Peyer's patch (tissue), 4 donors: ENCODE measurements around the gene LACC1. TPM values are rescaled to one million over a fixed set of nuclear protein-coding genes. Genes with fewer than 3 reads are reported as not detected.

ENCODE experiments used
- DNase-seq, 3 donors: peaks; one replicate each; pipeline ENCODE4 v3.0.0-alpha.2; 2017 to 2019
- H3K27ac ChIP-seq, 4 donors: fragments of 200-600 bp; sonication (generic); one replicate each; pipeline ENCODE4 v1.5.1; 2016 to 2019
- H3K27me3 ChIP-seq, 2 donors: fragments of 200-600 bp; sonication (generic); one replicate each; pipeline ENCODE4 v1.5.1; 2019
- H3K36me3 ChIP-seq, 3 donors: fragments of 200-600 bp; sonication (generic); one replicate each; pipeline ENCODE4 v1.5.1; 2016 to 2019
- H3K4me1 ChIP-seq, 4 donors: fragments of 200-600 bp; sonication (generic); one replicate each; pipeline ENCODE4 v1.5.1; 2016 to 2019
- H3K4me3 ChIP-seq, 4 donors: fragments of 200-600 bp; sonication (generic); 1 replicate in 3 of 4; 2 replicates in 1 of 4; pipeline ENCODE4 v1.5.1; 2016 to 2019; ENCODE audit warnings: mild to moderate bottlenecking in 1 of 4
- H3K9me3 ChIP-seq, 4 donors: fragments of 200-600 bp; sonication (generic); one replicate each; pipeline ENCODE4 v1.5.1; 2016 to 2019; ENCODE audit warnings: mild to moderate bottlenecking in 1 of 4
- POLR2A ChIP-seq, 2 donors: fragments of 450-650 bp; IDR thresholded peaks; one replicate each; pipeline ENCODE4 v1.5.1; 2017; ENCODE audit warnings: antibody characterized with exemption in 2 of 2, mild to moderate bottlenecking in 2 of 2, moderate library complexity in 2 of 2
- total RNA-seq, 4 donors: library from RNA; depleted of rRNA; stranded (reverse); fragments of >200 nt; gene quantifications; one replicate each; pipeline ENCODE4 v1.1.0, GENCODE V29; 2016
- TF ChIP-seq, protein P1 (sequence below), 6 experiments: fragments of 450-650 bp in 4 of 6; fragments of 200-600 bp in 2 of 6; sonication (generic) in 1 of 6; IDR thresholded peaks; one replicate each; pipeline ENCODE4 v1.5.1; 2017 to 2019; ENCODE audit warnings: antibody characterized with exemption in 6 of 6, mild to moderate bottlenecking in 3 of 6, moderate library complexity in 1 of 6

LACC1 gene
- total RNA-seq, 4 donors from 2014 or later, result 7.9 to 24.8 (median 17.4) TPM

DNA sequence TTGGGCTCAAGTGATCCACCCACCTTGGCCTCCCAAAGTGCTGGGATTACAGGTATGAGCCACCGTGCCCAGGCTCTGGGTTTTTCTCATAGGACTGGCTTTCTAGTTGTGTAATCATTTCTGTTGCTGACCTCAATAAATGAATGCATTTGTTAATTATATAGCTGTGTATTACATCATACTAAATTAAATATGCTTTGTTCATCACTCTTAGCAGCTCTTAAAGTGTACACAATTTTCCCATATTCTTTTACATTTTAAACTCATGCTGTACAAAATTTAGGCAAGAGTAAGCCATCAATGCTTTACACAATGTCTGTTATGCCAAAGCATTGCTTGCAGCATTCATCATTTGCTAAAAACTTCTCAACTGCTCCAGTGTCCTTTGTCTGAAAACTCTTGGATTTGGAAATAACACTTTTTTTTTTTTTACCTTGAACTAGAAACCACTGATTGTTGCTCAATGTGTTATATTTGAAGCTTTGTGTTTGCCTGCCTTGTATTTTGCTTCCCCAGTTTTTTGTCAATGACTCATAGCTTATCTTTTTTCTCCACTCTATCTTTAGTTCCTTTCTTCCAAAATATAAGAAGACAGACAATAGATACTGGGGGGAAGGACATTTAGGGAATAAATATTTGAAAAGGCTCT is 31.6 kb upstream of the LACC1 start:
- Histone ChIP-seq H3K4me3 (no peak overlapping the region), H3K4me1 (no peaks in the 10 kb centered on the region), H3K27ac (no peak overlapping the region), H3K36me3 (no peaks in the 10 kb centered on the region), H3K27me3 (no peaks in the 10 kb centered on the region), H3K9me3 (peaks cover 0 to 7% (median 3%) of the 10 kb centered on the region in 4 donors)
- TF ChIP-seq POLR2A (IDR thresholded peaks at IDR 0.05), result no peak
- TF ChIP-seq, protein P1, sequence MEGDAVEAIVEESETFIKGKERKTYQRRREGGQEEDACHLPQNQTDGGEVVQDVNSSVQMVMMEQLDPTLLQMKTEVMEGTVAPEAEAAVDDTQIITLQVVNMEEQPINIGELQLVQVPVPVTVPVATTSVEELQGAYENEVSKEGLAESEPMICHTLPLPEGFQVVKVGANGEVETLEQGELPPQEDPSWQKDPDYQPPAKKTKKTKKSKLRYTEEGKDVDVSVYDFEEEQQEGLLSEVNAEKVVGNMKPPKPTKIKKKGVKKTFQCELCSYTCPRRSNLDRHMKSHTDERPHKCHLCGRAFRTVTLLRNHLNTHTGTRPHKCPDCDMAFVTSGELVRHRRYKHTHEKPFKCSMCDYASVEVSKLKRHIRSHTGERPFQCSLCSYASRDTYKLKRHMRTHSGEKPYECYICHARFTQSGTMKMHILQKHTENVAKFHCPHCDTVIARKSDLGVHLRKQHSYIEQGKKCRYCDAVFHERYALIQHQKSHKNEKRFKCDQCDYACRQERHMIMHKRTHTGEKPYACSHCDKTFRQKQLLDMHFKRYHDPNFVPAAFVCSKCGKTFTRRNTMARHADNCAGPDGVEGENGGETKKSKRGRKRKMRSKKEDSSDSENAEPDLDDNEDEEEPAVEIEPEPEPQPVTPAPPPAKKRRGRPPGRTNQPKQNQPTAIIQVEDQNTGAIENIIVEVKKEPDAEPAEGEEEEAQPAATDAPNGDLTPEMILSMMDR (IDR thresholded peaks at IDR 0.05), result no peak
- DNase-seq, result no peak

DNA sequence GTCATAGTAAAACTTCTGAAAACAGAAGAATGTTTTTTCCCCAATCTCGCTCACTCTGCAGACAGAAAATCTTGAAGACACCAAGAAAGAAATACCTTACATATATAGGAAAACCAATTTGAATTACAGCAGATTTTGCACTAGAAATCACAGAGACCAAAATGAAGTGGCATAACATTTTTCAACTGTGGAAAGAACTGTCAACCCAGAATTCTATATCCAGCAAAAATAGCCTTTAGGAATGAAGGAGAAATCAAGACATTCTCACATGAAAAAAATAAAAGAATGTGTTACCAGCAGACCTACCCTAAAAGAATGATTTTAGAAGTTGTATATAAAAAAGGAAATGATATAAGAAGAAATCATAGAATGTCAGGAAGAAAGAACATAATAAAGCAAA is 28.8 kb upstream of the LACC1 start:
- H3K27ac ChIP-seq, result no peak overlapping the region
- H3K4me3 ChIP-seq, result no peak overlapping the region
- no peaks in the 10 kb centered on the region for H3K4me1 ChIP-seq
- TF ChIP-seq POLR2A (IDR thresholded peaks at IDR 0.05), result no peak
- TF ChIP-seq, protein P1 (IDR thresholded peaks at IDR 0.05), result no peak
- peaks cover 0 to 14% (median 3%) of the 10 kb centered on the region in 4 donors for H3K9me3 ChIP-seq
- H3K27me3 ChIP-seq, result no peaks in the 10 kb centered on the region
- no peak for DNase-seq
- H3K36me3 ChIP-seq, result no peaks in the 10 kb centered on the region

DNA sequence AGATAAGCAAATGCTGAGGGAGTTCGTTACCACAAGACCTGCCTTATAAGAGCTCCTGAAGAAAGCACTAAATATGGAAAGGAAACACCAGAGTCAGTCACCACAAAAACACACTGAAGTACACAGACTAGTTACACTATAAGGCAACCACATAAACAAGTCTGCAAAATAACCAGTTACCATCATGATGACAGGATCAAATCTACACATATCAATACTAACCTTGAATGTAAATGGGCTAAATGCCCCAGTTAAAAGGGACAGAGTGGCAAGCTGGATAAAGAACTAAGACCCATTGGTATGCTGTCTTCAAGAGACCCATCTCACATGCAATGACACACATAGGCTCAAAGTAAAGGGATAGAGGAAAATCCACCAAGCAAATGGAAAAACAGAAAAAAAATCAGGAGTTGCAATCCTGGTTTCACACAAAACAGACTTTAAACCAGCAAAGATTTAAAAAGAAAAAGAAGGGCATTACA is 26.7 kb upstream of the LACC1 start:
- H3K4me3 ChIP-seq, result no peak overlapping the region
- H3K27ac ChIP-seq, result no peak overlapping the region
- DNase-seq, result no peak
- no peak for TF ChIP-seq POLR2A (IDR thresholded peaks at IDR 0.05)
- TF ChIP-seq, protein P1 (IDR thresholded peaks at IDR 0.05), result no peak
- peaks cover 0 to 14% (median 3%) of the 10 kb centered on the region in 4 donors for H3K9me3 ChIP-seq
- H3K36me3 ChIP-seq, result no peaks in the 10 kb centered on the region
- no peaks in the 10 kb centered on the region for H3K4me1 ChIP-seq
- no peaks in the 10 kb centered on the region for H3K27me3 ChIP-seq

DNA sequence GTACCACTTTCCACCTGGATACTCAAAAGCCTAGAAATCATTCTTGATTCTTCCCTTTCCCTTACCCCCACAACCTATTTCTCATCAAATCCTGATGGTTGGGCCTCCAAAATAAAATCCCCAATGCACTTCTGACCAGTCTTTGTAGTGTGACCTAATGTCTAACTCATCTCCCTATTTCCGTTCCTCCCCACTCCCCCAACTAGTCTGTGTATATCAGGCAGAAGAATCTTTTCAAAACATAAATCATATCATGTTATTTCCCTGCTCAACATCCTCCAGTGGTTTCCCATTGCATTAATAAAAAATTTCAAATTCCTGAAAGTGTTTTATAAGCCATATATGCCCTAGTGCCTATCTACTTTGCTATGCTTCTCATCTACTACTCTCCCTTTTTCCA is 17.8 kb upstream of the LACC1 start:
- Histone ChIP-seq H3K4me1 (no peaks in the 10 kb centered on the region), H3K9me3 (no peaks in the 10 kb centered on the region), H3K36me3 (peaks cover 0 to 9% (median 0%) of the 10 kb centered on the region in 3 donors), H3K4me3 (no peak overlapping the region), H3K27ac (no peak overlapping the region), H3K27me3 (no peaks in the 10 kb centered on the region)
- TF ChIP-seq, protein P1 (IDR thresholded peaks at IDR 0.05), result no peak
- TF ChIP-seq POLR2A (IDR thresholded peaks at IDR 0.05), result no peak
- no peak for DNase-seq

DNA sequence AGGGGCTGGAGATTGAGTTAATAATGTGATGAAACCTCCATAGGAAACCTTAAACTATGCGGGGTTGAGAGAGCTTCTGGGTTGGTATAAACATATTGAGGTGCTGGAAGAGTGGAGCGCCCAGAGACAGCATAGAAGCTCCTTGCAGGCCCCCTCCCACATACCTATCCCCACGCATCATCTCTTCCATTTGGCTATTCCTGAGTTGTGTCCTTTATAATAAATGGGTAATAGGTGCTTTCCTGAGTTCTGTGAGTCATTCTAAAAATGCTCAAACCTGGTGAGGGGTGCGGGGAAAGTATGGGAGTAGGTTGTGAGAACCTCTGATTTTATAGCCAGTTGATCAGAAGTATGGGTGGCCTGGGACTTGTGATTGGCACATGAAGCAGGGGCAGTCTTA is 14.8 kb upstream of the LACC1 start:
- no peak overlapping the region for H3K27ac ChIP-seq
- H3K4me3 ChIP-seq, result no peak overlapping the region
- DNase-seq, result no peak
- no peaks in the 10 kb centered on the region for H3K36me3 ChIP-seq
- H3K4me1 ChIP-seq, result no peaks in the 10 kb centered on the region
- H3K9me3 ChIP-seq, result no peaks in the 10 kb centered on the region
- TF ChIP-seq, protein P1 (IDR thresholded peaks at IDR 0.05), result no peak
- TF ChIP-seq POLR2A (IDR thresholded peaks at IDR 0.05), result no peak
- H3K27me3 ChIP-seq, result no peaks in the 10 kb centered on the region
